Measurements from ENCODE around the gene RPL35.

Gene RPL35

GRCh38 chr9:124885551-124885950, 23.8 kb upstream of the RPL35 start:
- no peaks in the 10 kb centered on the region for H3K4me1 ChIP-seq (ENCODE audit: insufficient read depth, low read length, poor library complexity, severe bottlenecking)
- no peaks in the 10 kb centered on the region for H3K79me2 ChIP-seq (ENCODE audit: insufficient read depth, low read length)
- H3K4me3 ChIP-seq (ENCODE audit: low read length, poor library complexity, severe bottlenecking), result no peak overlapping the region
- TF ChIP-seq CTCF (conservative IDR thresholded peaks at IDR 0.05; ENCODE audit: low read length) (no peak), EZH2phosphoT487 (IDR thresholded peaks at IDR 0.05; ENCODE audit: borderline replicate concordance) (no peak)
- no peaks in the 10 kb centered on the region for H3F3A ChIP-seq (ENCODE audit: low read depth)
- no peaks in the 10 kb centered on the region for H3K9me3 ChIP-seq (ENCODE audit: insufficient read depth, low read depth, low read length)
- no peak overlapping the region for H2AFZ ChIP-seq (ENCODE audit: low read length)
- no peaks in the 10 kb centered on the region for H4K20me1 ChIP-seq (ENCODE audit: insufficient read depth, low read length, poor library complexity, severe bottlenecking)
- no peak overlapping the region for H3K9ac ChIP-seq (ENCODE audit: low read depth, low read length, poor library complexity, severe bottlenecking)
- no peak overlapping the region for H3K4me2 ChIP-seq (ENCODE audit: low read depth, low read length, poor library complexity, severe bottlenecking)
- no peaks in the 10 kb centered on the region for H3K27me3 ChIP-seq (ENCODE audit: insufficient read depth, low read length, poor library complexity, severe bottlenecking)
- H3K9me2 ChIP-seq (replicated peaks; ENCODE audit: low read depth, low read length), result no peaks in the 10 kb centered on the region
- peaks cover 63% of the 10 kb centered on the region; the same call in 1 of the 2 replicates for H3K36me3 ChIP-seq (ENCODE audit: insufficient read depth, low read length)

GRCh38 chr9:124884376-124884775, 22.6 kb upstream of the RPL35 start:
- Histone ChIP-seq H3K27me3 (ENCODE audit: insufficient read depth, low read length, poor library complexity, severe bottlenecking) (no peaks in the 10 kb centered on the region), H3K9ac (ENCODE audit: low read depth, low read length, poor library complexity, severe bottlenecking) (no peak overlapping the region), H3K4me2 (ENCODE audit: low read depth, low read length, poor library complexity, severe bottlenecking) (no peak overlapping the region), H4K20me1 (ENCODE audit: insufficient read depth, low read length, poor library complexity, severe bottlenecking) (no peaks in the 10 kb centered on the region), H3K4me3 (ENCODE audit: low read length, poor library complexity, severe bottlenecking) (no peak overlapping the region), H3K79me2 (ENCODE audit: insufficient read depth, low read length) (no peaks in the 10 kb centered on the region), H3K9me3 (ENCODE audit: insufficient read depth, low read depth, low read length) (no peaks in the 10 kb centered on the region), H3K4me1 (ENCODE audit: insufficient read depth, low read length, poor library complexity, severe bottlenecking) (no peaks in the 10 kb centered on the region), H3K9me2 (replicated peaks; ENCODE audit: low read depth, low read length) (no peaks in the 10 kb centered on the region), H2AFZ (ENCODE audit: low read length) (no peak overlapping the region), H3F3A (ENCODE audit: low read depth) (no peaks in the 10 kb centered on the region), H3K36me3 (ENCODE audit: insufficient read depth, low read length) (peaks cover 63% of the 10 kb centered on the region; the same call in 1 of the 2 replicates)
- TF ChIP-seq CTCF (conservative IDR thresholded peaks at IDR 0.05; ENCODE audit: low read length) (no peak), EZH2phosphoT487 (IDR thresholded peaks at IDR 0.05; ENCODE audit: borderline replicate concordance) (no peak)

- H2AFZ ChIP-seq (ENCODE audit: low read length), result no peak overlapping the region
- H3K4me3 ChIP-seq (ENCODE audit: low read length, poor library complexity, severe bottlenecking), result no peak overlapping the region
- no peaks in the 10 kb centered on the region for H3K4me1 ChIP-seq (ENCODE audit: insufficient read depth, low read length, poor library complexity, severe bottlenecking)
- H3K4me2 ChIP-seq (ENCODE audit: low read depth, low read length, poor library complexity, severe bottlenecking), result no peak overlapping the region
- H3K9me2 ChIP-seq (replicated peaks; ENCODE audit: low read depth, low read length), result no peaks in the 10 kb centered on the region
- H3K79me2 ChIP-seq (ENCODE audit: insufficient read depth, low read length), result no peaks in the 10 kb centered on the region
- H3K27me3 ChIP-seq (ENCODE audit: insufficient read depth, low read length, poor library complexity, severe bottlenecking), result no peaks in the 10 kb centered on the region
- TF ChIP-seq CTCF (conservative IDR thresholded peaks at IDR 0.05; ENCODE audit: low read length), result no peak
- TF ChIP-seq EZH2phosphoT487 (IDR thresholded peaks at IDR 0.05; ENCODE audit: borderline replicate concordance), result no peak
- H3K36me3 ChIP-seq (ENCODE audit: insufficient read depth, low read length), result peaks cover 65% of the 10 kb centered on the region; the same call in 1 of the 2 replicates
- peaks cover 2% of the 10 kb centered on the region; the same call in 1 of the 2 replicates for H3F3A ChIP-seq (ENCODE audit: low read depth)
- H4K20me1 ChIP-seq (ENCODE audit: insufficient read depth, low read length, poor library complexity, severe bottlenecking), result no peaks in the 10 kb centered on the region
- H3K9ac ChIP-seq (ENCODE audit: low read depth, low read length, poor library complexity, severe bottlenecking), result no peak overlapping the region
- H3K9me3 ChIP-seq (ENCODE audit: insufficient read depth, low read depth, low read length), result no peaks in the 10 kb centered on the region
Measured at GRCh38 chr9:124882231-124882630, 20.5 kb upstream of the RPL35 start.
